RWPE1 (cell line): ENCODE data around the gene ZC3H6.

ENCODE experiments used
- CTCF ChIA-PET: fragments of 350-600 bp; sonication (Branson Sonifier 250); formaldehyde crosslinking; extraction: SDS; loops from one replicate; lab custom pipeline; 2021; lab: Yijun Ruan, JAX
- POLR2A ChIA-PET: fragments of 400-600 bp; formaldehyde crosslinking; extraction: SDS; loops from one replicate; lab custom pipeline; 2020; ENCODE audit warnings: antibody characterized with exemption; ENCODE audit not compliant: low non-redundant PET; lab: Yijun Ruan, JAX
- DNase-seq: peaks from one replicate; pipeline ENCODE4 v3.0.0; 2012; ENCODE audit warnings: low spot score
- H3K27ac ChIP-seq: fragments of 450-650 bp; 2 replicates; pipeline ENCODE4 v1.5.1; 2017
- CTCF ChIP-seq: fragments of 450-650 bp; conservative IDR thresholded peaks from 2 replicates; pipeline ENCODE4 v1.5.1; 2017; ENCODE audit warnings: low read depth, mild to moderate bottlenecking

The ZC3H6 gene

GRCh38 chr2:112335600-112335999 is 60.2 kb downstream of the ZC3H6 start:
- no peak for TF ChIP-seq CTCF
- ChIA-PET POLR2A (no interaction called here), CTCF (no interaction called here)
- no peak for DNase-seq
- H3K27ac ChIP-seq = no peak overlapping the region

DNA sequence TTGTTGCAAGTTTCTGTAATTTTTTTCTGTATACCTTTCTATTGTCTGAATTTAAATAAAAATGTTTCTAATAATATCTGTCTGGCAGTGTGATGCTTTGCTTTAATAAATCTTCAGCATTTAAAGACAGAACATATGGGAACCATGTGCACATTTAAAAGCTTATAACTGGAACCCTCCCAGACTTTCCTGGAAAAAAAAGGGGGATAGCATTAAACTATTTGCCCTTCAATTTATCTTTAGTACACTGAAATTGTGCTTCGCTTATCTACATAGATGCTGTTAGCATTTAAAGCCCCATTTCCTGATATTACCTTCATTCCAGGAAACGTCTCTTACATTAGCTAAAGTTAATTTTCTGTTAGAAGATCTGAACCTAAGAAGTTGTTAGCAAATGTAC is 64.6 kb downstream of the ZC3H6 start:
- no peak for TF ChIP-seq CTCF
- DNase-seq = no peak
- H3K27ac ChIP-seq = no peak overlapping the region
- CTCF ChIA-PET = no interaction called here
- POLR2A ChIA-PET = no interaction called here

DNA sequence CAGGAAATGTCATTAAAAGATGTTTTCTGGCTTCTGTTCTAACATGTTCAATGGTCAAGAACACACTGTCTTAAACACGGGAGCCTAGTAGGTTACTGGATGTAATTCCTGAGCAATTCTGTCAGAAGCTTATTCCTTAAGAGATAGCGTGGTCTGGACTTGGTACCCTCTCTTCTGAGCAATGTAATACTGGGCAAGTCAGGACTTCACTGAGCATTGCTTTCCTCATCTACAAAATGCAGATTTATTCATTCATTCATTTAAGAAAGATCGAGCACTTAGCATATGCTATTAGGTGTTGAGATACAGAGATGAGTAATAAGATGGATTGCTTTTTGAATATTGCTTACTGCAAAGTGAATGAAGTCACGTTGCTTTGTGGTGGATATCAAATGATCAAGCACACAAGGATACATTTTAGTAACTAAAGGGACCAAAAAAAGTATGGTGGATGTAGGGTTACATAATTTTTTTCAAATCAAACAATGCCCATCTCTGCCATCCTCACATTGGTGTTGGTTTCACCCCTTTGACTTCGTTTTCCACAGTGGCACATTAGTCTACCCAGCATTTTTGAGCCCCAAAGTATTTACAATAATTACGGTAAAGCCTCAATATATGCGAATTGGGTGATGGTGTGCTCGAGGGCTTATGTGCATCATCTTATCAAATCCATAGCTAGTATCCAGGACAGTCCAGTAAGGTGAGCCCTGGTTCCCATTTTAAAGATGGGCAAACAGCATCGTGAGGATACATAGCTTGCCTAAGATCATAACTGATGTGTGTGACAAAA is 65.3 kb downstream of the ZC3H6 start:
- no peak overlapping the region for H3K27ac ChIP-seq
- TF ChIP-seq CTCF = no peak
- POLR2A ChIA-PET = no interaction called here
- CTCF ChIA-PET = no interaction called here
- peak; percentile 42 for DNase-seq

DNA sequence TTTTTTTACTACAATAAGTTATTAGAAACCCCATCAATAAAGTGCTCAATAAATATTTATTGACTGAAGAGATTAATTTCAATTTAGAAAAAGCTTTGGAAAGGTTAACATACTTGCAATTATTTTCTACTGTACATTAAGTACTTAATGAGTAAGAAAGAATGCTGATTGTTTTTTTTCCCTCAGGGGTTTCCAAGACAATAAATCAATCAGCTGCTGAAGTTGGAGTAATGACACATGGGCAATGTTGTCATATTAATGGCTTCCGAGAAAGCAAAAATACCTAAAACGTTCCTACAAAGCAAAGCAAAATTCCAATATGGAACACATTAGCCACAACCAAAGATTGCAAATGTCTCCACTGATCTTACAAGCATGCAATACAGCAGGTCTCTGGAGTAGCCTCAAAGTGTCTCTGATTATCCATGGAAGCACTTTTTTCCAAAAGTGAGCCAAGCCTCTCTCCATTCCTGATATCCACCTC is 66.7 kb downstream of the ZC3H6 start:
- no peak overlapping the region for H3K27ac ChIP-seq
- ChIA-PET POLR2A (no interaction called here), CTCF (no interaction called here)
- no peak for TF ChIP-seq CTCF
- peak; percentile 43 for DNase-seq

- DNase-seq = no peak
- POLR2A ChIA-PET = no interaction called here
These were observed 68.6 kb downstream of the ZC3H6 start for GRCh38 chr2:112343827-112344585.

More at GRCh38 chr2:112343827-112344585, 68.6 kb downstream of the ZC3H6 start:
- TF ChIP-seq CTCF = no peak
- no peak overlapping the region for H3K27ac ChIP-seq
- CTCF ChIA-PET = no interaction called here
